Measurements from ENCODE around the gene WASF2.

The WASF2 gene

GRCh38 chr1:27368869-27369582 lies 120.9 kb downstream of the WASF2 start:
- no peak for DNase-seq

DNA sequence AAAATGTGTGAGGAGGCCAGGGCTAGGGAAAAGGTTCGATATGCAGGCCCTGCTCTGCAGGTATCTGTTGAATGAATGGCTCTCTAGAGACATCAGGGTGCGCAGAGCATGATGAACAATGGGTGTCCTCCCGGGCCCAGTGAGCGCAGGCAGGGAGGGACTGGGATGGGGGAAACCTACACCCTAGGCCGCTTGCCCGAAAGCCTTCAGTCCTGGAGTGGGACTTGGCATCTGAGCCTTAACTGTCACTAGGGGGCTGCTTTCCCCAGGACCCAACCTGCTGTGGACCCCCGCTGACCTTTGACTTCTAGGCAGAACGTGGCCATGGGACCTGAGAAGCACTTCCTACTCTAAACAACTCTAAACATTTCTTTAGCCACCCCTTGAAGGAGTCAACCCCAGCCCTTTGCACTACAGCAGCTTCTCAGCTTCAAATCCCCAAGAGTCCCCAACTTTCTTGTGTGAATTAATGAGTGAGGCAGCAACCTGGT lies 122.8 kb downstream of the WASF2 start:
- DNase-seq: no peak

GRCh38 chr1:27366411-27367159 lies 123.4 kb downstream of the WASF2 start, which contains the start of gene MAP3K6:
TSS of gene MAP3K6 (minus strand) at chr1:27366961. CDS start at chr1:27366597, 364 bp downstream.
- no peak for DNase-seq

DNA sequence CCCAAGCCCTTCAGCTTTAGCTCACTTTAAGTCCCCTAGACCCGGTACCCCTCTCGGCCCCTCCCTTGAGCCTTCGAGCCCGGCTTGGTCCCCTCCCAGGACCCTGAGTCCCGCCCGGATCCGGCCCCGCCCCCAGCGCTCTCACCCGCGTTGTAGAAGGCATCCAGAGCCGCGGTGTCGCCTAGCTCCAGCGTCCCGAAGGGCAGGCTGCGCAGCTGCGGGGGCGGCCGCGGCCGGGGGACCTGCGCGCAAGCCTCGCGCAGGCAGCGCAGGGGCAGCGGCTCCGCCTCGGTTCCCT lies 123.9 kb downstream of the WASF2 start:
- peak; percentile 36 for DNase-seq

GRCh38 chr1:27365372-27366112 lies 124.4 kb downstream of the WASF2 start:
- DNase-seq: peak; percentile 53

- no peak for DNase-seq
These were observed 125.1 kb downstream of the WASF2 start for GRCh38 chr1:27364696-27365371.

DNA sequence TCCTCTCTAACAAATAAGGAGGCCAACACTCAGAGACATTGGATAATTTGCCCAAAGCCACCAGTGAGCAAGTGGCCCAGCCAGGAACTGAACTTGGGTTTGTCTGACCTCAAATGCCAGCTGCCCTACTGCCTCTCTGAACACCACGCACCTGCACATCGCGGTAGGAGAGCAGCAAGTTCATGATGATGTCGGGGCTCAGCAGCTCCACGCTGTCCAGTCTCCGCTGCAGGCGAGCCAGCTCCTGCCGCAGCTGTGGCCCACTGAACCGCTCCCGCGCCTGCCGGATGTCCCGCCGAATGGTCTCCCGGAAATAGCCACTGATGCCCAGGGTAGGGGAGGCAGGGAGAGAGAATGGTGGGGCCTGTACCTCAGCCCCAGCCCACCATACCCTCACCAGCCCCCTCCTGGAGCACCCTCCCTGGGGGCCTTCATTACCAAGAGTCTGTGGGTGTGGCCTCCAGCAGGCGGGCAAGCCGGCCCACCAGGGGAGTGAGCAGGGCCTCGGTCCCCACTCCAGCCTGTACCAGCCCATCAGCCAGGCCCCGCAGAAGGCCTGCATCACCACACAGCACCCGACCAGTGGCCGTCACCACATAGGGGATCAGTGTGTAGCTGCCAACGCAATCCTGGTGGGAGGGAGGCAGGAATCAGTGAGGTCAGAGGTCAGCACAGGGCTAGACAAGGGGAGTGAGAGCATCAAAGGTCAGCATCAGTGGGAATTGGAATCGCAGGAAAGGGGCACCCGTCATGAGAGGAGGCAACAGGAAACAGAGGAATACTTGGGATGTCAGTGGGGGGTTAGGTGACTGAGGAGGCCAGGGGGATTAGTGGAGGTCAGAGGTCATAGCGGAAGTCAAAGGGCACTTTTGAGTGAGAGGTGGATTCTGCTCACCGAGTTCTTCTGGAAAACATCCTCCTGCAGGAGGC lies 125.9 kb downstream of the WASF2 start:
- no peak for DNase-seq

DNA sequence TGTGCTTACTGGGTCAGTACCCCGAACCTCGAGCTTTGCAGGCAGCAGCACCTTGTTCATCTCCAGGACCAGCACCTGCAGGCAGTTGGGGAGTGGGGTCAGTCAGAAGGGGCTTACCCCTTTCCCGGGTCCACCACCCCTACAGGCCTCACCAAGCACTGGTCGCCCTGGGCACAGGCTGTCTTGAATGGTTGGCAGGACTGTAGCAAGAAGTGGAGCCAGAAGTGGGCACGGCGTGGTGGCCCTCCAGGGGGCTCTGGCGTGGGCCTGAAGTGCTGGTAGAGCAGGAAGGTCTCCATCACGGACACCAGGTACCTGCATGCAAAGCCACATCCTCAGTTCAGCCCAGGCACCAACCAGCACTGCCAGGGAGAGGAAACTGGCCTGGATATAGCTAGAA lies 128.4 kb downstream of the WASF2 start:
- DNase-seq: no peak

GRCh38 chr1:27361044-27361402 lies 128.9 kb downstream of the WASF2 start:
- DNase-seq: no peak

- DNase-seq: no peak
These were observed 129.6 kb downstream of the WASF2 start for GRCh38 chr1:27360159-27361043.

DNA sequence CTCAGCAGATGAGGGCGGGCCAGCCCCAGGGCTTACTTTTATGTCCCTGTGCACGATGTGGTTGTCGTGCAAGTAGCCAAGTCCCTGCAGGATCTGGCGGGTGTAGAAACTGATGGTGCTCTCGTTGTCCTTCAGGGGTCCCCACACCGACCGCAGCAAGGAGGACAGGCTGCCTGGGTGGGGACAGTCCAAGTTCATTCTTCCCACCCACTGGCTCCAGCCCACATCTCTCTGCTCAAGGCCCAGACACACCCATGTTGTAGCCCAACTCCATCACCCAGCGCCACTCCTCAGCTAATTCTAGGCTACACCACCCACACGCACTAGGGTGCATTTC lies 130.2 kb downstream of the WASF2 start:
- DNase-seq: no peak

GRCh38 chr1:27358928-27359313 lies 131.0 kb downstream of the WASF2 start:
- no peak for DNase-seq

GRCh38 chr1:27358038-27358927 lies 131.7 kb downstream of the WASF2 start:
- DNase-seq: no peak

DNA sequence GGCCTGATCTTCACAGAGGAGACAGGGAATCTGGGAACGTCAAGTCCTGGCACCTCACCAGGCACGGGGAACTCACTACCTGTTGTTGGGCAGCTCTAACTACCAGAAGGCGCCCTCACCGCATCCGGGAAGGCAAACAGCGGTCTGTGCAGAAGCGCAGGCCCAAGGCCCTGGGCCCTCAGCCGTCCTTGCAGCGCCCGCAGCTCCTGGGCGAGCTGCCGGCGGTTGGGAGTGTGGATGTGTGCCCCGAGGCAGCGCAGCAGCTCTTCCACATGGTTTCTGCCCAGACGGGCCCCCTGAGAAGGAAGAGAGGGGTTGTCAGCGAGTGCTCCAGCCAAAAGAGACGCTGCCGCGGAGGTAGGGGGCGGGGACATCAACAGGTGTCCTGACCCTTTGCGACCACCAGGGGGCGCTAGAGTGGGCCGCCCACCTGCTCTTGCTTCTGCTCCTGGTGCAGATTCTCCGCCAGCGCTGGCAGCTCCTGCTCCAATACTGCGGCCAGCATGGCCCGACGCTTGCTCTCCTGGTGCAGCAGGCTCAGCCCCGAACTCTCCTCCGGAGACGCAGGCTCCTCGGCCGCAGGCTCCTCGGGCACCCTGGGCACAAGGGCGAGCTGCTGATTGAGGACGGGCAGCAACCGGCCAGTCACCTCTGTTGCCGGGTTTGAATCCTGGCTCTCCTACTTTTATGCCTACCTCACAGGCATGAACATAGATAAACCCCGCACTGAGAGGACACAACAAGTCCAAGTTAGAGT lies 132.5 kb downstream of the WASF2 start:
- peak; percentile 77 for DNase-seq

DNA sequence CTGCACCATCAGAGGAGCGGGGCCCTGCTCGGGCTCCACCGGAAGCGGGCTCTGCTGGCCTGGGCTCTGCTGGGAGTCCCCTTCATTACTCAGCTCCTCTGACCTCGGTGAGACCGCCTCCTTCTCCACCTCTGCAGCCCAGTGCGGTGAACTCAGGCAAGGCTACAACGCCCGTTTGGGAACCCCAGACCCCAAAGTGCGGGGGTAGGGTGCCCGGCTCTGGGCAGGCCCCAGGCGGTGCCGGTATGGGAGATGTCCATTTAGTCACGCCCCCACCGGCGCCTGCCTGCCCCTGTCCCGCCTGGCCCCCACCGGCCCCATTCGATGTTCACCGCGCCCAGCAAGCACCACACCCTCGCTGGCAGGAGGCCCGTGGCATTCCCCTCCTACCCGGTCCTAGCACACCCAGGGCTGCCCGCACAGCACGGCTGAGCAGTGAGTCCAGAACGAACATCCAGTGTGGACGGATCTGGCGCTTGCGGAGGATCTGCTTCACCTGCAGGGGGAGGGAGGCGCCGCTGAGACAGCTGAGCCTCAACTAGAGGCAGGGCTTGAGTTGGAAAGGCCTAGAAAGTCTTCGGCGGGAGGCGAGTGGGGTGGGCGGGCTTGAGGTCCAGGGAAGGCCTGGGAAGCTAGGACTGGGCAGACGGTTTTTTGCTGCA lies 133.2 kb downstream of the WASF2 start:
- no peak for DNase-seq

GRCh38 chr1:27356277-27356618 lies 133.7 kb downstream of the WASF2 start:
- DNase-seq: no peak

- DNase-seq: no peak
These were observed 134.3 kb downstream of the WASF2 start for GRCh38 chr1:27355683-27356082.

Data from NCI-H1092 treated with DMSO at 0.1 percent for 48 hours (cell line).